NCI-H2196 (cell line): ENCODE results near the gene CFAP97D1.
A peak's percentile ranks its signal among the peaks of the same experiment; 100 is the strongest.

Experiments used
- DNase-seq: peaks from one replicate; lab custom pipeline; 2025; ENCODE audit not compliant: unreplicated experiment; lab: John Stamatoyannopoulos, UW

The CFAP97D1 gene

GRCh38 chr17:43780135-43780534 lies at the start of gene CFAP97D1:
CFAP97D1 (plus strand) TSS chr17:43780435; CDS start chr17:43780463, 28 bp downstream.
- DNase-seq, result no peak

- DNase-seq, result no peak
Measured at GRCh38 chr17:43732958-43733357, 47.3 kb upstream of the CFAP97D1 start.

- DNase-seq, result no peak
Measured at GRCh38 chr17:43733956-43734355, 46.3 kb upstream of the CFAP97D1 start.

GRCh38 chr17:43734376-43734775 lies 45.9 kb upstream of the CFAP97D1 start:
- DNase-seq, result no peak

GRCh38 chr17:43736389-43736788 lies 43.8 kb upstream of the CFAP97D1 start:
- no peak for DNase-seq

- no peak for DNase-seq
Measured at GRCh38 chr17:43737722-43738121, 42.5 kb upstream of the CFAP97D1 start.

- no peak for DNase-seq
Measured at GRCh38 chr17:43740541-43740940, 39.7 kb upstream of the CFAP97D1 start.

GRCh38 chr17:43741636-43742035 lies 38.6 kb upstream of the CFAP97D1 start:
- no peak for DNase-seq

GRCh38 chr17:43745541-43745940 lies 34.7 kb upstream of the CFAP97D1 start:
- no peak for DNase-seq

- DNase-seq, result no peak
Measured at GRCh38 chr17:43750153-43750552, 30.1 kb upstream of the CFAP97D1 start.

- no peak for DNase-seq
Measured at GRCh38 chr17:43753493-43754129, 26.6 kb upstream of the CFAP97D1 start.

- no peak for DNase-seq
Measured at GRCh38 chr17:43754947-43755346, 25.3 kb upstream of the CFAP97D1 start.

- DNase-seq, result peak; percentile 42
Measured at GRCh38 chr17:43755389-43755875, 24.8 kb upstream of the CFAP97D1 start.

- no peak for DNase-seq
Measured at GRCh38 chr17:43756201-43756600, 24.0 kb upstream of the CFAP97D1 start.

- no peak for DNase-seq
Measured at GRCh38 chr17:43757171-43757660, 23.0 kb upstream of the CFAP97D1 start.

GRCh38 chr17:43758086-43758485 lies 22.1 kb upstream of the CFAP97D1 start:
- no peak for DNase-seq

GRCh38 chr17:43758497-43759174 lies 21.6 kb upstream of the CFAP97D1 start, which contains the start of gene SOST:
SOST (minus strand) TSS chr17:43758791; CDS start chr17:43758741, 50 bp downstream.
- no peak for DNase-seq

GRCh38 chr17:43759836-43760235 lies 20.4 kb upstream of the CFAP97D1 start:
- DNase-seq, result no peak

GRCh38 chr17:43760254-43760852 lies 19.9 kb upstream of the CFAP97D1 start:
- peak; percentile 90 for DNase-seq

GRCh38 chr17:43766413-43767052 lies 13.7 kb upstream of the CFAP97D1 start:
- peak; percentile 82 for DNase-seq

GRCh38 chr17:43767053-43767712 lies 13.1 kb upstream of the CFAP97D1 start:
- no peak for DNase-seq
